ENCODE measurements around the gene HCN3. TPM values are rescaled to one million over a fixed set of nuclear protein-coding genes. Genes with fewer than 3 reads are reported as not detected.
A peak's percentile ranks its signal among the peaks of the same experiment; 100 is the strongest.

HCN3 gene
- total RNA-seq, 1 experiment from 2014 or later: 0.52 TPM

- DNase-seq (ENCODE audit: low spot score): no peak
Measured at GRCh38 chr1:155254228-155254713, 23.0 kb upstream of the HCN3 start.

- DNase-seq (ENCODE audit: low spot score): no peak
Measured at GRCh38 chr1:155254714-155255242, 22.5 kb upstream of the HCN3 start.

GRCh38 chr1:155255243-155256007 is 21.8 kb upstream of the HCN3 start, which contains the start of gene ENTREP3:
Gene ENTREP3 (minus strand): TSS chr1:155255483. CDS start chr1:155254877, 606 bp downstream.
- peak; percentile 79 for DNase-seq (ENCODE audit: low spot score)

- DNase-seq (ENCODE audit: low spot score): no peak
Measured at GRCh38 chr1:155256058-155256852, 21.0 kb upstream of the HCN3 start.

- DNase-seq (ENCODE audit: low spot score): no peak
Measured at GRCh38 chr1:155260276-155260675, 17.0 kb upstream of the HCN3 start.

- DNase-seq (ENCODE audit: low spot score): no peak
Measured at GRCh38 chr1:155261493-155261851, 15.8 kb upstream of the HCN3 start.

GRCh38 chr1:155261852-155262673 is 15.2 kb upstream of the HCN3 start, which contains the start of gene SCAMP3:
Gene SCAMP3 (minus strand): TSS chr1:155262360. CDS start chr1:155262151, 209 bp downstream.
- DNase-seq (ENCODE audit: low spot score): peak; percentile 98

- no peak for DNase-seq (ENCODE audit: low spot score)
Measured at GRCh38 chr1:155263067-155263466, 14.2 kb upstream of the HCN3 start.

GRCh38 chr1:155266553-155266952 is 10.7 kb upstream of the HCN3 start:
- no peak for DNase-seq (ENCODE audit: low spot score)

GRCh38 chr1:155267373-155267772 is 9.9 kb upstream of the HCN3 start:
- DNase-seq (ENCODE audit: low spot score): no peak

GRCh38 chr1:155268630-155269029 is 8.6 kb upstream of the HCN3 start:
- DNase-seq (ENCODE audit: low spot score): no peak

GRCh38 chr1:155269381-155269780 is 7.9 kb upstream of the HCN3 start:
- no peak for DNase-seq (ENCODE audit: low spot score)

- DNase-seq (ENCODE audit: low spot score): peak; percentile 42
Measured at GRCh38 chr1:155272466-155273342, 4.6 kb upstream of the HCN3 start.

- DNase-seq (ENCODE audit: low spot score): peak; percentile 94
Measured at GRCh38 chr1:155273343-155274245, 3.7 kb upstream of the HCN3 start, which contains the start of gene CLK2. Gene CLK2 (minus strand): TSS chr1:155273504. CDS start chr1:155270977, 2,527 bp downstream.

- peak; percentile 39 for DNase-seq (ENCODE audit: low spot score)
Measured at GRCh38 chr1:155277902-155278688, 832 bp downstream of the HCN3 start.

GRCh38 chr1:155278689-155279160 is 1.5 kb downstream of the HCN3 start:
- DNase-seq (ENCODE audit: low spot score): no peak

GRCh38 chr1:155279268-155279667 is 2.0 kb downstream of the HCN3 start:
- DNase-seq (ENCODE audit: low spot score): no peak

GRCh38 chr1:155282488-155283091 is 5.3 kb downstream of the HCN3 start:
- DNase-seq (ENCODE audit: low spot score): no peak

Data from H4 (cell line).